HUES6 (cell line): ENCODE results near the gene PTPRM.

ENCODE experiments used
- H3K27ac ChIP-seq: 2 replicates; pipeline ENCODE4 v1.7.0; 2013; ENCODE audit warnings: low read depth, mild to moderate bottlenecking, low read length, inconsistent platforms
- H3K27me3 ChIP-seq: 2 replicates; pipeline ENCODE4 v1.6.1; 2013; ENCODE audit warnings: low read length; ENCODE audit not compliant: control insufficient read depth, insufficient read depth
- H3K36me3 ChIP-seq: 2 replicates; pipeline ENCODE4 v1.6.1; 2013; ENCODE audit warnings: low read length; ENCODE audit not compliant: control insufficient read depth, insufficient read depth
- H3K4me1 ChIP-seq: 2 replicates; pipeline ENCODE4 v1.6.1; 2013; ENCODE audit warnings: low read length; ENCODE audit not compliant: control insufficient read depth, insufficient read depth
- H3K4me3 ChIP-seq: 2 replicates; pipeline ENCODE4 v1.5.1; 2013; ENCODE audit warnings: low read depth, low read length
- H3K9ac ChIP-seq: one replicate; pipeline ENCODE4 v1.6.1; 2013; ENCODE audit warnings: mild to moderate bottlenecking, low read length
- H3K9me3 ChIP-seq: 2 replicates; pipeline ENCODE4 v1.6.1; 2013; ENCODE audit warnings: low read depth, low read length; ENCODE audit not compliant: control insufficient read depth, insufficient read depth

Gene PTPRM

DNA sequence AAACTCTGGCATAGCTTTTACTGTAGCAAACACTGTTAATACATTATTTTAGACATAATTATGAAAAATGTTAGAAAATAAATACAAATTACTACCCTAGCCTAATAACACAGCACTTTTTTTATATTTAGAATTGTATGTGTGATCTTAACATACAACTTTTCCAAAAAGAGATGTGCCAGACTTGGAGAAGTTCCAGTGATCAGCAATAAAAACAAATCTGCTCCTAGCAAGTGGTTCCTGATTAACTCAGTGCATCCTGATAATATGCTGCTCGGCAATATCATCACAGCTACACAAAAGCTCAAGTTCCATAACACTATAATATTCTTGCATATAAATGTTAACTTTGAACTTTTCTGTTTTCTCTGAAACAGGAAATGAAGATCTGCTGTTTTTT, 22.4 kb upstream of the PTPRM start:
- no peaks in the 10 kb centered on the region for H3K4me1 ChIP-seq
- H3K9ac ChIP-seq, result no peak overlapping the region
- no peak overlapping the region for H3K4me3 ChIP-seq
- no peaks in the 10 kb centered on the region for H3K9me3 ChIP-seq
- H3K27me3 ChIP-seq, result no peaks in the 10 kb centered on the region
- H3K36me3 ChIP-seq, result no peaks in the 10 kb centered on the region
- H3K27ac ChIP-seq, result no peak overlapping the region

DNA sequence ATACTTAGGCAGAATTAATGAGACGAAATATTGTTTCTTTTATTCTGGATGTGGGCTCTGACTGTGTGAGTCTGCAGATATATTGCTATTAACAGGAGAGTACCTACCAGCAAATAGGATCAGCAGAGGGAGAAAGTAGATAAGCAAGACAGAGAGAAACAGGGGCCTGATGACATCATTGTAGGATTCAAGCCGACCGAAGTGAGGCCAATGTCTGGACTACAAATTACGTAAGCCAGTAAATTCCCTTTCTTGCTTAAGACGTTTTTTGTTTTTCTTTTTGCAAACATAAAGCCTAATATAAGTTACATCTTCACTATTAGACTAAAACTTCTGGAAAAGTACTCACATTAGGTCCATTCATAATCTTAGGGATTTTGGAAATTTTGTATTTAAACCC, 21.4 kb upstream of the PTPRM start:
- Histone ChIP-seq H3K27ac (no peak overlapping the region), H3K4me1 (no peaks in the 10 kb centered on the region), H3K4me3 (no peak overlapping the region), H3K9me3 (no peaks in the 10 kb centered on the region), H3K27me3 (no peaks in the 10 kb centered on the region), H3K36me3 (no peaks in the 10 kb centered on the region), H3K9ac (no peak overlapping the region)

DNA sequence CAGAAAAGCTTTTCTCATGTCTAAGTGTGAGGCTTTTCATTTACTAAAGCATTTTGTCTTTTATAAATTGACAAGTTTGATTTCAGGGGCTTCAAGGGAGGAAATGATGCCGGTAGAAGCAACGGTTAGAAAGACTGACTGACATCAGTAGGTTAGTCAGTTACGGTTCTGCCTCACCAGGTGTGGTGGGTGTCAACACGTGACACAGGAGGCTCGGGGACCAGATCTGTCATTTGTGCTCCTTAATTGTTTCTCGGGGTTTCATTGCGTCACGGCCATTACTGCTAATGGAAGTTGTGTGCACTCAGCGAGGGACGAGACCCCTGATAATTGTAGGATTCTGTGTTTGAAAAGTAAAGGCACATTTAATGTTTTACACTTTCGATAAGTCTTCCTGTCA, 18.9 kb upstream of the PTPRM start:
- Histone ChIP-seq H3K4me1 (no peaks in the 10 kb centered on the region), H3K36me3 (no peaks in the 10 kb centered on the region), H3K9ac (no peak overlapping the region), H3K27me3 (no peaks in the 10 kb centered on the region), H3K9me3 (no peaks in the 10 kb centered on the region), H3K27ac (no peak overlapping the region), H3K4me3 (no peak overlapping the region)

DNA sequence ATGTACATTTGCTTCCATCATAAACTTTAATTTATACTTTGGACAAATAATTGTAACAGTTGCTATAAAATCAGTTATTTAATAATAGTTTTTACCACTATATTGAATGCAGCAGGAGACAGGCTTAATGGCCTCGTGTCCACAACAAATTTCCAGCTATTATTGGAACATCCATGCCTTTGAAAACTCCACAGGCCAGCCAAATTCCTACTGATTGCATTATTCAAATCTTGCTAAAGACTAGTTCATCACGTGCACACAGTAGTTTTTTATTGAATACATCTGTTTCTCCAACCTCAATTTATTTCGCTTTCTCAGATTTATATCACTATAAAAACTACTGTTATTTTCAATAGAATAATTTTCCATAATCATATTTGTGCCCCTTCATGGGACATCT, 18.4 kb upstream of the PTPRM start:
- no peaks in the 10 kb centered on the region for H3K27me3 ChIP-seq
- no peaks in the 10 kb centered on the region for H3K9me3 ChIP-seq
- no peaks in the 10 kb centered on the region for H3K36me3 ChIP-seq
- H3K4me1 ChIP-seq, result no peaks in the 10 kb centered on the region
- no peak overlapping the region for H3K9ac ChIP-seq
- no peak overlapping the region for H3K4me3 ChIP-seq
- no peak overlapping the region for H3K27ac ChIP-seq

DNA sequence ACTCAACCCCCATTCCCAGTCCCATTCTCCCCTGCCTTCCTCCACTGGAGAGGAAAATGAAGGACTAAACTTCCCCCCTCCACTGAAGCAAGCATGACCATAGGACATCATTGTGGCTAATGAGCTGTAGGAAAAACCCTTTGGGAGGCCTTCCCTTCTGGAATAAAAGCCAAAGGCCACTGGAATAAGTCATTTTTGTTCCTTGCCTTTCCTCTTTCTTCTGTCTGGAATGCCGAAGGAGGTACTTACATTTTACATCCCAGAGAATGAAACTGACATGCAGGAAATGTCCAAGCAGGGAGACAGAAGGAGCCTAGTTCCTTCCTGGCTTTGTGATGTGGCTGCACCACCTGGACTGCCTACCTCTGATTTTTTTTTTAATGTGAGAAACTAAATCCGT, 9.1 kb upstream of the PTPRM start:
- Histone ChIP-seq H3K4me3 (no peak overlapping the region), H3K9me3 (no peaks in the 10 kb centered on the region), H3K27me3 (no peaks in the 10 kb centered on the region), H3K9ac (no peak overlapping the region), H3K36me3 (no peaks in the 10 kb centered on the region), H3K4me1 (peaks cover 6% of the 10 kb centered on the region), H3K27ac (no peak overlapping the region)

DNA sequence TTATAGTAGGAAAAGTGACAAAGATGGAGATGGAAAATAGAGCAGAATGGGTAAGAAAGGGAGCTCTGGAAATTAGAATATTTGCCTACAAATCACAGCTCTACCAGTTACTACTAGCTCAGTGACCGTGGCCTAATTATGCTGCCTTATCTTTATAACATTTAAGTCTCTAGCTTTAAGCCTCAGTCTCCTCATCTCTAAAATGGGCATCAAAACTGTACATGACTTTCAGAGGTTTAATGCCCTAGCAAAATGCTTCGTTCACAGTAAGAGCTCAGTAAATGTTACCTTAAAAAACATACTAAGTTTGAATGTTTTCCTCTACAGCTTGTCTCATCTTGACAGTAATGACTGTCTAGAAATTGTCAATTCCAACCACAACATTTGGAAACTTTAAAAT, 8.3 kb upstream of the PTPRM start:
- Histone ChIP-seq H3K4me3 (no peak overlapping the region), H3K9me3 (no peaks in the 10 kb centered on the region), H3K9ac (no peak overlapping the region), H3K27ac (no peak overlapping the region), H3K4me1 (peaks cover 6% of the 10 kb centered on the region), H3K27me3 (no peaks in the 10 kb centered on the region), H3K36me3 (no peaks in the 10 kb centered on the region)

DNA sequence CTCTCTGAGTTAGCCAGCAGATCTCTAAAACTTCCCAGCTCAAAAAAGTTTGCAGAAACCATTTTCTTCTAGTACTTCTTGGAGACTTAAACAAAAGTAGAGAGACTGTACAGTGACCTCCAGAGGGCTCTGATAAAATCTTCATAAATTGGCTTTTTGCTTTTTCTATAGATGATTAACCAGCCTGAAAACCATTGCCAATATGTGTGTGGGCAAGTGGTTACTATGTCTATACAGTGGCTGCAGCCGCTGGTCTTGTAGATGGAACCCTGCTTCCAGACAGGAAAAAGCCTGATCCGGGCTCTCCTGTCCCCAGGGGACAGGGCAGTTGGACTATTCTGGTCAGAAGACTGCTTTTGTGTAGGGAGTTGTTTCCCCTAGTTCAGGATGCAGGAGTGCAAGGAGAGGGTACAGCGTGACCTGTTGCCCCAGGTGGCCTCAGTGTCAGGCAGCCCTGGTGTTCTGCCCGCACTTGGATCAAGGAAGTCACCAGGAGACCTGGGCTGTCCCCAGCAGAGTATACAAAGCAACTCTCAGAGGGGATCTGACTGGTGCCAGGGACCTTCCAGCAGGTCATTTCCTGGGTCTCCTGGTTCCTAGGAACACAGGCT, 7.3 kb upstream of the PTPRM start:
- Histone ChIP-seq H3K9ac (no peak overlapping the region), H3K27ac (no peak overlapping the region), H3K9me3 (no peaks in the 10 kb centered on the region), H3K36me3 (no peaks in the 10 kb centered on the region), H3K4me1 (peaks cover 6% of the 10 kb centered on the region), H3K4me3 (no peak overlapping the region), H3K27me3 (peaks cover 5% of the 10 kb centered on the region)

DNA sequence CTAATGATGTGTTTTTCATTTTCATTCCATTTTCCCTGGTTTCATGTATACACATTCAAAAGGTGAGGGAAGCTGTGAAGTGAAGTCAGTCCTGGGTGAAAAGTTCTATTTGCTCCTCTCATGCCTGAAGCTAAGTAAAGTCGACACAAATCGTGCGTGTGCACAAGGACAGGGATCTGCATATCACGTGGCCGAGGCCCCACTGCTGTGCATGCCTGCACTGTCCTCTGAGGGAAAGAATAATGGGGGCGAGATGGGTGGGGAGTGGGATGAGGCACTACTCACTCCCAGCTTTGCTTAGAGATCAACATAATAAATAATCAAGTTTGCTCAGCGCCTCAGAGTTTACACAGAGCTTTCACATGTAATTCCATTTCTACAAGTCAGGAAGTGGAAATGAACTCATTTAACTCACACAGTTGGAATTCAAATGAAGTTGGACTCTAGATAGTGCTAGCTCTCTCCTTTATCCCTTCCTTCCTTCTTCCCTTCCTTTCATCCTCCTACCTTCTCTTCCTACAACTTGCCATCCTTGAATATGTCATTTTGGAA, 5.1 kb upstream of the PTPRM start:
- Histone ChIP-seq H3K4me1 (peaks cover 11% of the 10 kb centered on the region), H3K27ac (no peak overlapping the region), H3K36me3 (no peaks in the 10 kb centered on the region), H3K9me3 (no peaks in the 10 kb centered on the region), H3K4me3 (no peak overlapping the region), H3K9ac (no peak overlapping the region), H3K27me3 (peaks cover 21% of the 10 kb centered on the region)

DNA sequence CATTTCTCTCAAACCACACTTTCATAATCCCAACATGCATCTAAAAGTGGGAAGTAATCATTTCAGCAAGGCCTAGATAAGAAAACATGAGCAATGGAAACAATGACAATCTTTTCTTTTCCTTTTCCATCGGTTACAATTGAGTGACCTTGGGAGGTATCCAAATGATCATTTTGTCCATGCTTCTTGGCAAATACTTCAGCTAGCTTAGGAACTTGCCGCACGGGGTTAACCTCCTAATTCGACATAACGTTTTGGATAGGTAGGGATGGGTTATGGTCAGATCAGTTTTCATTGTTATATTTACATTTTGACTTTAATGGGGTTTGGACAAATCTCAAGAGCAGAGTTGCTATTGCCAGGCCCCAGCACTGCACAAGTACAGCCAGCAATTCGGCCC, 4.6 kb upstream of the PTPRM start:
- H3K36me3 ChIP-seq, result no peaks in the 10 kb centered on the region
- H3K27me3 ChIP-seq, result peaks cover 21% of the 10 kb centered on the region
- H3K9me3 ChIP-seq, result no peaks in the 10 kb centered on the region
- H3K4me3 ChIP-seq, result no peak overlapping the region
- peaks cover 11% of the 10 kb centered on the region for H3K4me1 ChIP-seq
- H3K9ac ChIP-seq, result no peak overlapping the region
- no peak overlapping the region for H3K27ac ChIP-seq

DNA sequence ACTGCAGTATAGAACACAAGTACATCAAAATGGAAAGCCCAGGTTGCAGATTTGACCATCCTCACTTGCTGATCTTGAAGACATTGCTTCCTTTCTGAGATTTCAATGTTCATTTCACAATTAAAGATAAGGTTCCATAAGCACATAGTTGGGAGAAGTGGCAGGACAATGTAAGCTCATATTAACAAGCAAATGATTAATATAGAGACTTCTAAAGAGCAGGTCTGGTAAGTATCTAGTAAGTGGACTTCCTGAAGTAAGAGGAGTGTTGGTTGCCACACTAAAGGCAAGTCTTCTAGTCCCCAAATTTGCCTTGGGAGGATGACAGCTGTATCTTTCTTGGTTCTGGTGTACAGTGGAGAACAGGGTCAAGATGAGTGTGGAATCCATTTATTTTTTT, 1.4 kb upstream of the PTPRM start:
- H3K4me1 ChIP-seq, result peaks cover 11% of the 10 kb centered on the region
- H3K27ac ChIP-seq, result no peak overlapping the region
- peak overlapping the region; percentile 80; the same call in 1 of the 2 replicates for H3K4me3 ChIP-seq
- peaks cover 37% of the 10 kb centered on the region for H3K27me3 ChIP-seq
- no peaks in the 10 kb centered on the region for H3K36me3 ChIP-seq
- no peak overlapping the region for H3K9ac ChIP-seq
- no peaks in the 10 kb centered on the region for H3K9me3 ChIP-seq

DNA sequence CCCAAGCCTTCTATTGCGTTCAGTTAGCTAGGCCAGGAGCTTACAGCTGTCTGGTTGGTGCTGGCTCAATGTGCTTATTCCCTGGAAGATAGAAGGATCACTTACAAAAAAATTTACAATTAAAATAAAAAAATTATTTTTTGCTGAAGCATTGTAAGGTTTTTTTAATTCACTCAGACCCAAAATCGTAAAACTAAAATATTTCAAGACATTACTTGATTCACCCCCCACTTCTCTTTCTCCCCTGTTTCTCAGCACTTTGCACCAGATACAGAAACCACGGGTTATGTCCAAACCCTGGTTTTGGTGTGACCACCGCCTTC, 911 bp upstream of the PTPRM start:
- Histone ChIP-seq H3K9me3 (no peaks in the 10 kb centered on the region), H3K36me3 (no peaks in the 10 kb centered on the region), H3K27ac (no peak overlapping the region), H3K9ac (peak overlapping the region; percentile 80), H3K4me1 (peaks cover 11% of the 10 kb centered on the region), H3K27me3 (peaks cover 37% of the 10 kb centered on the region), H3K4me3 (peak overlapping the region; percentile 80)
